Spleen (tissue), 11 donors: Measurements from ENCODE around the gene ZNF324B. TPM values are rescaled to one million over a fixed set of nuclear protein-coding genes. Genes with fewer than 3 reads are reported as not detected.
A peak's percentile ranks its signal among the peaks of the same experiment; 100 is the strongest.

ENCODE experiments used
- DNase-seq: peaks from one replicate; pipeline ENCODE4 v3.0.0-alpha.2; 2020
- H3K27ac ChIP-seq, 8 donors: fragments of 200-600 bp; sonication (generic) in 7 of 8; 1 replicate in 4 of 8; 2 replicates in 4 of 8; pipeline versions ENCODE4 v1.5.0 to v1.8.0; 2016 to 2021; ENCODE audit warnings: inconsistent platforms in 4 of 8, mild to moderate bottlenecking in 4 of 8, moderate library complexity in 1 of 8
- H3K27me3 ChIP-seq, 7 donors: fragments of 200-600 bp; sonication (generic) in 6 of 7; replicated peaks in 1 of 7; 1 replicate in 4 of 7; 2 replicates in 3 of 7; pipeline versions ENCODE4 v1.5.0 to v1.8.0; 2016 to 2021; ENCODE audit warnings: inconsistent platforms in 3 of 7, mild to moderate bottlenecking in 1 of 7
- H3K36me3 ChIP-seq, 6 donors: fragments of 200-600 bp; sonication (generic) in 5 of 6; 1 replicate in 4 of 6; 2 replicates in 2 of 6; pipeline versions ENCODE4 v1.5.0 to v1.8.0; 2016 to 2021; ENCODE audit warnings: inconsistent platforms in 2 of 6
- H3K4me1 ChIP-seq, 6 donors: fragments of 200-600 bp; sonication (generic) in 5 of 6; 1 replicate in 3 of 6; 2 replicates in 3 of 6; pipeline versions ENCODE4 v1.5.0 to v1.8.0; 2016 to 2021; ENCODE audit warnings: inconsistent platforms in 3 of 6
- H3K4me3 ChIP-seq, 8 donors: fragments of 200-600 bp; sonication (generic) in 7 of 8; 1 replicate in 4 of 8; 2 replicates in 4 of 8; pipeline versions ENCODE4 v1.5.0 to v1.8.0; 2016 to 2021; ENCODE audit warnings: inconsistent platforms in 4 of 8, mild to moderate bottlenecking in 4 of 8, moderate library complexity in 2 of 8
- H3K9me3 ChIP-seq, 8 donors: fragments of 200-600 bp; sonication (generic) in 7 of 8; 1 replicate in 4 of 8; 2 replicates in 4 of 8; pipeline versions ENCODE4 v1.5.0 to v1.8.0; 2016 to 2021; ENCODE audit warnings: inconsistent platforms in 4 of 8
- CTCF ChIP-seq, 11 experiments: fragments of 200-600 bp in 7 of 11; fragments of 450-650 bp in 4 of 11; sonication (generic) in 4 of 11; IDR thresholded peaks in 8 of 11; conservative IDR thresholded peaks in 3 of 11; 1 replicate in 7 of 11; 2 replicates in 4 of 11; pipeline versions ENCODE4 v1.4.0 to v1.8.0; 2016 to 2021; ENCODE audit warnings: antibody characterized with exemption in 11 of 11, inconsistent platforms in 4 of 11, mild to moderate bottlenecking in 1 of 11
- POLR2A ChIP-seq, 3 donors: fragments of 450-650 bp; IDR thresholded peaks; one replicate each; pipeline ENCODE4 v1.5.1; 2017; ENCODE audit warnings: antibody characterized with exemption in 3 of 3, mild to moderate bottlenecking in 1 of 3
- POLR2AphosphoS5 ChIP-seq, 3 donors: sonication (generic); formaldehyde crosslinking; IDR thresholded peaks; one replicate each; pipeline ENCODE4 v1.5.1; 2017; ENCODE audit warnings: antibody characterized with exemption in 3 of 3
- WGBS, 5 donors: extraction: QIAGEN DNeasy Blood & Tissue Kit in 3 of 5; methylation state at CpG; one replicate each; pipeline versions ENCODE4 v1.1.5 to v1.1.7; 2013 to 2018; 5-methylcytosine and 5-hydroxymethylcytosine counted together
- intact Hi-C: fragments of 100-400 bp; cut with DNase I; formaldehyde crosslinking; loops from one replicate; pipeline ENCODE4 v1.15.0; 2023; ENCODE audit warnings: low total_unique reads
- polyA plus RNA-seq, 3 donors: library from polyadenylated mRNA; stranded (reverse); fragments of 200-250 nt; gene quantifications; one replicate each; pipeline ENCODE4 v1.2.1, GENCODE V29; 2013
- total RNA-seq, 7 donors: library from RNA; depleted of rRNA in 3 of 7; stranded (reverse); fragments of >200 nt in 3 of 7; fragmentation: NEBNext Ultra II Directional in 4 of 7; extraction: Animal tissue kit (Norgen Biotek cat#: 25700) in 4 of 7; gene quantifications; one replicate each; pipeline versions ENCODE4 v1.1.0 to v1.2.1, GENCODE V29; 2016 to 2021
- donor health status: healthy with polysubstance abuse.
- donor health status: DM: no; HTN: no; CAD: no; lungs with moderate emphysema.
- donor health status: DM: no; HTN: no; CAD: no.
- donor health status: Bipolar disorder and iron deficiency.
- donor health status: healthy.
- donor health status: DM: no; HTN: no; CAD: no.
- donor health status: DM: yes; HTN: yes; CAD: no.

The ZNF324B gene
- total and polyA plus RNA-seq, 10 donors = 0.98 to 12.5 (median 7.8) TPM

GRCh38 chr19:58450856-58451357, 515 bp upstream of the ZNF324B start:
- peak overlapping the region in 2 of 8 donors; percentile 81 to 85 for H3K27ac ChIP-seq
- no peak for DNase-seq
- H3K4me1 ChIP-seq = peaks cover 4 to 20% (median 14%) of the 10 kb centered on the region in 6 donors
- intact Hi-C loops = no loop called here
- TF ChIP-seq POLR2A (IDR thresholded peaks at IDR 0.05) (no peak), CTCF (IDR thresholded peaks at IDR 0.05 in 8 of 11, conservative IDR thresholded peaks at IDR 0.05 in 3 of 11) (no peak), POLR2AphosphoS5 (IDR thresholded peaks at IDR 0.05) (no peak)
- 9 to 15% (median 11%) methylated on average over 11 of the region's 11 CpGs for WGBS, 5 donors
- peaks cover 0 to 23% (median 13%) of the 10 kb centered on the region in 8 donors for H3K9me3 ChIP-seq
- peaks cover 0 to 34% (median 0%) of the 10 kb centered on the region in 7 donors for H3K27me3 ChIP-seq
- peak overlapping the region; percentile 77 to 100 (median 92) for H3K4me3 ChIP-seq
- H3K36me3 ChIP-seq = peaks cover 0 to 24% (median 14%) of the 10 kb centered on the region in 6 donors

GRCh38 chr19:58453743-58454142, 2.3 kb downstream of the ZNF324B start:
- no peak for DNase-seq
- Histone ChIP-seq H3K27ac (no peak overlapping the region), H3K36me3 (peaks cover 0 to 50% (median 30%) of the 10 kb centered on the region in 6 donors), H3K27me3 (peaks cover 0 to 7% (median 0%) of the 10 kb centered on the region in 7 donors), H3K4me3 (no peak overlapping the region), H3K4me1 (peaks cover 4 to 20% (median 14%) of the 10 kb centered on the region in 6 donors), H3K9me3 (peaks cover 0 to 13% (median 8%) of the 10 kb centered on the region in 8 donors)
- 88 to 95% (median 94%) methylated on average over 3 to 6 of the region's 6 CpGs for WGBS, 5 donors
- no peak for TF ChIP-seq POLR2A (IDR thresholded peaks at IDR 0.05)
- TF ChIP-seq POLR2AphosphoS5 (IDR thresholded peaks at IDR 0.05) = no peak
- TF ChIP-seq CTCF (IDR thresholded peaks at IDR 0.05 in 8 of 11, conservative IDR thresholded peaks at IDR 0.05 in 3 of 11) = no peak
- intact Hi-C loops = no loop called here

- Histone ChIP-seq H3K4me1 (peaks cover 4 to 20% (median 14%) of the 10 kb centered on the region in 6 donors), H3K36me3 (peaks cover 0 to 50% (median 30%) of the 10 kb centered on the region in 6 donors), H3K9me3 (no peaks in the 10 kb centered on the region), H3K27me3 (no peaks in the 10 kb centered on the region), H3K4me3 (no peak overlapping the region), H3K27ac (no peak overlapping the region)
- intact Hi-C loops = no loop called here
- DNase-seq = no peak
- 95 to 97% (median 96%) methylated on average over 17 to 21 of the region's 21 CpGs for WGBS, 5 donors
- TF ChIP-seq CTCF (IDR thresholded peaks at IDR 0.05 in 8 of 11, conservative IDR thresholded peaks at IDR 0.05 in 3 of 11) = no peak
Measured at GRCh38 chr19:58455306-58455705, 3.9 kb downstream of the ZNF324B start.

- peaks cover under 1 to 15% (median 9%) of the 10 kb centered on the region in 6 donors for H3K4me1 ChIP-seq
- 97 to 98% (median 98%) methylated on average over 29 to 35 of the region's 35 CpGs for WGBS, 5 donors
- TF ChIP-seq CTCF (IDR thresholded peaks at IDR 0.05 in 8 of 11, conservative IDR thresholded peaks at IDR 0.05 in 3 of 11) (no peak), POLR2AphosphoS5 (IDR thresholded peaks at IDR 0.05) (no peak), POLR2A (IDR thresholded peaks at IDR 0.05) (no peak)
- no peak for DNase-seq
- no peak overlapping the region for H3K27ac ChIP-seq
- H3K9me3 ChIP-seq = no peaks in the 10 kb centered on the region
- H3K36me3 ChIP-seq = peaks cover 0 to 50% (median 30%) of the 10 kb centered on the region in 6 donors
- intact Hi-C loops = no loop called here
- no peak overlapping the region for H3K4me3 ChIP-seq
- H3K27me3 ChIP-seq = no peaks in the 10 kb centered on the region
Measured at GRCh38 chr19:58456111-58456510, 4.7 kb downstream of the ZNF324B start.
